Gastrocnemius medialis (tissue), 4 donors: ENCODE data around the gene ZACN.

ENCODE experiments used
- CTCF ChIP-seq, 5 experiments: fragments of 450-650 bp in 3 of 5; fragments of 200-600 bp in 2 of 5; sonication (generic) in 2 of 5; IDR thresholded peaks in 4 of 5; conservative IDR thresholded peaks in 1 of 5; 1 replicate in 4 of 5; 2 replicates in 1 of 5; pipeline ENCODE4 v1.5.1; 2016 to 2019; ENCODE audit warnings: antibody characterized with exemption in 5 of 5, mild to moderate bottlenecking in 3 of 5, moderate library complexity in 3 of 5
- POLR2A ChIP-seq, 2 donors: fragments of 450-650 bp; IDR thresholded peaks; one replicate each; pipeline ENCODE4 v1.6.1; 2017; ENCODE audit warnings: antibody characterized with exemption in 2 of 2, mild to moderate bottlenecking in 2 of 2, moderate library complexity in 2 of 2

GRCh38 chr17:76053246-76054111 lies 25.5 kb upstream of the ZACN start:
- no peak for TF ChIP-seq POLR2A (IDR thresholded peaks at IDR 0.05)
- TF ChIP-seq CTCF (IDR thresholded peaks at IDR 0.05 in 4 of 5, conservative IDR thresholded peaks at IDR 0.05 in 1 of 5): no peak
